ENCODE data around the gene MEGF11. TPM values are rescaled to one million over a fixed set of nuclear protein-coding genes. Genes with fewer than 3 reads are reported as not detected.

The MEGF11 gene
- total RNA-seq, 1 donor from 2014 or later, result not detected

GRCh38 chr15:65985387-65985786, 268.2 kb downstream of the MEGF11 start:
- peaks cover 69% of the 10 kb centered on the region for H3K27me3 Mint-ChIP-seq (ENCODE audit: low read depth)
- H3K27ac Mint-ChIP-seq (ENCODE audit: unreplicated experiment), result no peak overlapping the region
- H3K4me3 Mint-ChIP-seq (ENCODE audit: unreplicated experiment), result no peak overlapping the region
- peaks cover 9% of the 10 kb centered on the region for H3K4me1 Mint-ChIP-seq (ENCODE audit: low read depth)
- H3K36me3 Mint-ChIP-seq (ENCODE audit: low read depth), result peaks cover 2% of the 10 kb centered on the region
- TF ChIP-seq CTCF (IDR thresholded peaks at IDR 0.05), result no peak
- no peak for DNase-seq (ENCODE audit: low spot score)
- no peaks in the 10 kb centered on the region for H3K9me3 Mint-ChIP-seq (ENCODE audit: low read depth)

- no peak overlapping the region for H3K4me3 Mint-ChIP-seq (ENCODE audit: unreplicated experiment)
- peaks cover 14% of the 10 kb centered on the region for H3K4me1 Mint-ChIP-seq (ENCODE audit: low read depth)
- TF ChIP-seq CTCF (IDR thresholded peaks at IDR 0.05), result no peak
- H3K27ac Mint-ChIP-seq (ENCODE audit: unreplicated experiment), result no peak overlapping the region
- DNase-seq (ENCODE audit: low spot score), result no peak
- peaks cover 2% of the 10 kb centered on the region for H3K36me3 Mint-ChIP-seq (ENCODE audit: low read depth)
- no peaks in the 10 kb centered on the region for H3K9me3 Mint-ChIP-seq (ENCODE audit: low read depth)
- H3K27me3 Mint-ChIP-seq (ENCODE audit: low read depth), result peaks cover 54% of the 10 kb centered on the region
Measured at GRCh38 chr15:65982627-65983322, 270.8 kb downstream of the MEGF11 start.

GRCh38 chr15:65981837-65982626, 271.5 kb downstream of the MEGF11 start:
- no peak overlapping the region for H3K27ac Mint-ChIP-seq (ENCODE audit: unreplicated experiment)
- H3K36me3 Mint-ChIP-seq (ENCODE audit: low read depth), result peaks cover 2% of the 10 kb centered on the region
- H3K4me3 Mint-ChIP-seq (ENCODE audit: unreplicated experiment), result no peak overlapping the region
- DNase-seq (ENCODE audit: low spot score), result no peak
- H3K27me3 Mint-ChIP-seq (ENCODE audit: low read depth), result peaks cover 53% of the 10 kb centered on the region
- H3K4me1 Mint-ChIP-seq (ENCODE audit: low read depth), result peaks cover 14% of the 10 kb centered on the region
- no peaks in the 10 kb centered on the region for H3K9me3 Mint-ChIP-seq (ENCODE audit: low read depth)
- TF ChIP-seq CTCF (IDR thresholded peaks at IDR 0.05), result peak; percentile 21

- no peak overlapping the region for H3K4me3 Mint-ChIP-seq (ENCODE audit: unreplicated experiment)
- TF ChIP-seq CTCF (IDR thresholded peaks at IDR 0.05), result peak; percentile 83
- H3K36me3 Mint-ChIP-seq (ENCODE audit: low read depth), result peaks cover 2% of the 10 kb centered on the region
- peaks cover 14% of the 10 kb centered on the region for H3K4me1 Mint-ChIP-seq (ENCODE audit: low read depth)
- no peak overlapping the region for H3K27ac Mint-ChIP-seq (ENCODE audit: unreplicated experiment)
- no peak for DNase-seq (ENCODE audit: low spot score)
- no peaks in the 10 kb centered on the region for H3K9me3 Mint-ChIP-seq (ENCODE audit: low read depth)
- H3K27me3 Mint-ChIP-seq (ENCODE audit: low read depth), result peaks cover 42% of the 10 kb centered on the region
Measured at GRCh38 chr15:65980824-65981456, 272.6 kb downstream of the MEGF11 start.

- Mint-ChIP-seq H3K4me3 (ENCODE audit: unreplicated experiment) (no peak overlapping the region), H3K27me3 (ENCODE audit: low read depth) (peaks cover 42% of the 10 kb centered on the region), H3K4me1 (ENCODE audit: low read depth) (peaks cover 14% of the 10 kb centered on the region), H3K27ac (ENCODE audit: unreplicated experiment) (no peak overlapping the region), H3K9me3 (ENCODE audit: low read depth) (no peaks in the 10 kb centered on the region), H3K36me3 (ENCODE audit: low read depth) (peaks cover 2% of the 10 kb centered on the region)
- DNase-seq (ENCODE audit: low spot score), result no peak
- no peak for TF ChIP-seq CTCF (IDR thresholded peaks at IDR 0.05)
Measured at GRCh38 chr15:65979837-65980236, 273.7 kb downstream of the MEGF11 start.
